Activated CD8-positive, alpha-beta T cell treated with anti-CD3 and anti-CD28 coated beads, Interleukin-2, amount 10 ng/mL, durations not matched to agents 7 days and 5 days (primary cell): ENCODE results near the gene ARHGAP15. TPM values are rescaled to one million over a fixed set of nuclear protein-coding genes. Genes with fewer than 3 reads are reported as not detected.

Source experiments
- ATAC-seq: fragments of 150-1000 bp; cut with Tn5 transposase; one replicate; pipeline ENCODE4 v1.10.0; 2021; ENCODE audit warnings: moderate library complexity
- CTCF ChIA-PET: fragments of 350-600 bp; sonication (Branson Sonifier 250); formaldehyde crosslinking; loops from one replicate; lab custom pipeline; 2021; ENCODE audit warnings: antibody characterized with exemption; lab: Charles Lee
- POLR2A ChIA-PET: fragments of 350-600 bp; sonication (Branson Sonifier 250); formaldehyde crosslinking; loops from one replicate; lab custom pipeline; 2021; ENCODE audit warnings: antibody characterized with exemption; lab: Charles Lee
- DNase-seq: peaks from one replicate; pipeline ENCODE4 v3.0.0-alpha.2; 2020
- H3K27ac Mint-ChIP-seq: one replicate; pipeline ENCODE4 v1.8.0; 2021; ENCODE audit warnings: mild to moderate bottlenecking, mixed read lengths
- H3K27me3 Mint-ChIP-seq: one replicate; pipeline ENCODE4 v1.8.0; 2021; ENCODE audit warnings: low read depth, mixed read lengths
- H3K36me3 Mint-ChIP-seq: one replicate; pipeline ENCODE4 v1.8.0; 2021; ENCODE audit warnings: low read depth, mixed read lengths
- H3K4me1 Mint-ChIP-seq: one replicate; pipeline ENCODE4 v1.8.0; 2021; ENCODE audit warnings: low read depth, mixed read lengths
- H3K4me3 Mint-ChIP-seq: one replicate; pipeline ENCODE4 v1.8.0; 2021; ENCODE audit warnings: mild to moderate bottlenecking, mixed read lengths
- H3K9me3 Mint-ChIP-seq: one replicate; pipeline ENCODE4 v1.8.0; 2022; ENCODE audit warnings: mixed read lengths; ENCODE audit not compliant: insufficient read depth
- total RNA-seq, 2 experiments: library from RNA; stranded (reverse); gene quantifications; one replicate each; pipeline ENCODE4 v1.2.3, GENCODE V29; 2021

The ARHGAP15 gene
- total RNA-seq, 2 experiments from 2014 or later, result 154 to 158 TPM

DNA sequence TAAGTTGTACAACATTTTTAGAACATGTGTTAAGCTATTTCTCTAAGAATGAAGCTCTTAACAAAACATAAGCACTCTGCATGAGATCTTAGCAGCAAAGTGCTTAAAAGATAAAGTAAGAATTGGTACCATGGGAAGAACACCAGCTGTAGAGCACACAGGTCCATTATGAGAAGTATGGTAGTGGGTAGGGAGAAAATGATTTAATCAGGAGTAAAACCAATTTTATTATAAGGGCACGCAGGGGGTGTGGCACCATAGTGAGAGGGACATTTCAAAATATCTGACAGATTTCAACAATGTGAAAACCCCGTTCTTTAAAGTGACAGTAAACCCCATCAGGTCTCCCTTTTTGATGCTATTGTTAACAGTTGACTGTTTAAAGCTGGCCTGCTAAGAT is 492.9 kb downstream of the ARHGAP15 start:
- ATAC-seq, result no peak
- ChIA-PET POLR2A (no interaction called here), CTCF (no interaction called here)
- H3K9me3 Mint-ChIP-seq, result peaks cover 14% of the 10 kb centered on the region
- no peak overlapping the region for H3K27ac Mint-ChIP-seq
- peaks cover 54% of the 10 kb centered on the region for H3K36me3 Mint-ChIP-seq
- no peak for DNase-seq
- H3K4me1 Mint-ChIP-seq, result peaks cover 12% of the 10 kb centered on the region
- H3K27me3 Mint-ChIP-seq, result no peaks in the 10 kb centered on the region
- no peak overlapping the region for H3K4me3 Mint-ChIP-seq

DNA sequence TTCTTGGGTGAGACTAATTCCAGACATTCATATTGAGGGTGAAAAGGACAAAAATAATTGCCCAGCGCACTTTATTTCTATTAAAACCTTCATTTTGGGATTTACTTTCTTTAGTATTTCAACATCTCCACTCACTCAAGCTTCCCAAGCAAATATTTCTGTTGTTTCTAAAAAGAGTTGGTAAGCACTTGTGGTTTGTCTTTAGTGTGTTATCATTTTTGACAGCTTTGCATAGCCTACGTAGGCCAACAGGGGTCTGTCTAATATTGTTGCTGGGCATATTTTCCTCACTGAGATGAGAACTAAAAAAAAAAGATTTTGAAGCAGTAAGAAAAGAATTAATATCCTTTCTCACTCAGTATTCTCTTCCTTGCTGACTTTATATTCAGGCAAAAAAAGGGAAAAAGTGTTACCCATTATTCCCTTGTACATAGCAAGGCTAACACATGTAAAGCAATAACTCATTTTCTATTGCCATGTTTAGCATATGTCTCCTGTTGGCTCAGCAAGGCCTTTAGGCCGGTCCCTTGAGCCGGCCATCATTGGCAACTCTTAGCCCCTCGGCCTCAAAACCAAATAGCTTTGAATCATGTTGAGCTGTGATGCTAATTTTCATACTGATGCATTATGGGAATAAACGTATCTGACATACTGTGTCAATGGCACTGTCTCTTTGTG is 494.2 kb downstream of the ARHGAP15 start:
- POLR2A ChIA-PET, result no interaction called here
- Mint-ChIP-seq H3K4me3 (no peak overlapping the region), H3K9me3 (peaks cover 16% of the 10 kb centered on the region), H3K27me3 (no peaks in the 10 kb centered on the region), H3K36me3 (peaks cover 60% of the 10 kb centered on the region), H3K27ac (no peak overlapping the region), H3K4me1 (peaks cover 12% of the 10 kb centered on the region)
- DNase-seq, result no peak
- CTCF ChIA-PET, result no interaction called here
- ATAC-seq, result no peak

GRCh38 chr2:143623909-143624260 is 494.7 kb downstream of the ARHGAP15 start:
- ChIA-PET POLR2A (no interaction called here), CTCF (no interaction called here)
- H3K4me3 Mint-ChIP-seq, result no peak overlapping the region
- H3K36me3 Mint-ChIP-seq, result peaks cover 64% of the 10 kb centered on the region
- DNase-seq (no peak), ATAC-seq (no peak)
- H3K4me1 Mint-ChIP-seq, result peaks cover 12% of the 10 kb centered on the region
- peaks cover 16% of the 10 kb centered on the region for H3K9me3 Mint-ChIP-seq
- no peaks in the 10 kb centered on the region for H3K27me3 Mint-ChIP-seq
- H3K27ac Mint-ChIP-seq, result no peak overlapping the region

DNA sequence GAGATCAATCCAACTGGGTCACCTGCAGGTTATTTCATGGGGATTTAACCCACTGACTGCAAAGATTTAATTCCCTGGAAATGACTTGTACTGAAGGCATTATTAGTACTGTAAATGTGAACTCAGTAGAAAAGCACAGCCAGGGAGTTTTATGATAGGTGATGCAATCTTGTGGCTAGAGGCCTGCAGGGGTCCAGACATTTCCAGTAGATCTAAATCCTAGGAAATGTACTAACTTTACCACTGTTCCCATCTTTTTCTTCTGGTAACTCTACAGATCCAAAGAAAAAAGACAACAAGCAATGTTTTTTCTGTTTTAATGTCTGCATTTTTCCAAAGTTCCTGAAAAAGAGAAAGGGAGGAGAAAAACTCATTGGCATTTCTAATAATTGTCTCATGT is 500.1 kb downstream of the ARHGAP15 start:
- POLR2A ChIA-PET, result no interaction called here
- ATAC-seq, result no peak
- Mint-ChIP-seq H3K4me1 (peaks cover 16% of the 10 kb centered on the region), H3K9me3 (peaks cover 16% of the 10 kb centered on the region), H3K27ac (no peak overlapping the region), H3K36me3 (peaks cover 74% of the 10 kb centered on the region), H3K4me3 (no peak overlapping the region), H3K27me3 (no peaks in the 10 kb centered on the region)
- no peak for DNase-seq
- CTCF ChIA-PET, result interaction anchor here (1.0 kb wide), 1 partner anchor 16 kb away, joined by 3 read pairs; no protein-coding TSS in a partner anchor

GRCh38 chr2:143632751-143633374 is 503.6 kb downstream of the ARHGAP15 start:
- Mint-ChIP-seq H3K27me3 (no peaks in the 10 kb centered on the region), H3K4me1 (peaks cover 4% of the 10 kb centered on the region), H3K9me3 (peaks cover 8% of the 10 kb centered on the region), H3K27ac (no peak overlapping the region), H3K4me3 (no peak overlapping the region), H3K36me3 (peaks cover 70% of the 10 kb centered on the region)
- DNase-seq (no peak), ATAC-seq (no peak)
- CTCF ChIA-PET, result no interaction called here
- POLR2A ChIA-PET, result no interaction called here

- no peaks in the 10 kb centered on the region for H3K27me3 Mint-ChIP-seq
- peaks cover 8% of the 10 kb centered on the region for H3K9me3 Mint-ChIP-seq
- ATAC-seq, result no peak
- ChIA-PET POLR2A (no interaction called here), CTCF (no interaction called here)
- H3K27ac Mint-ChIP-seq, result no peak overlapping the region
- H3K4me1 Mint-ChIP-seq, result peaks cover 4% of the 10 kb centered on the region
- no peak for DNase-seq
- peaks cover 66% of the 10 kb centered on the region for H3K36me3 Mint-ChIP-seq
- no peak overlapping the region for H3K4me3 Mint-ChIP-seq
Observed at GRCh38 chr2:143633419-143633818, 504.2 kb downstream of the ARHGAP15 start.

DNA sequence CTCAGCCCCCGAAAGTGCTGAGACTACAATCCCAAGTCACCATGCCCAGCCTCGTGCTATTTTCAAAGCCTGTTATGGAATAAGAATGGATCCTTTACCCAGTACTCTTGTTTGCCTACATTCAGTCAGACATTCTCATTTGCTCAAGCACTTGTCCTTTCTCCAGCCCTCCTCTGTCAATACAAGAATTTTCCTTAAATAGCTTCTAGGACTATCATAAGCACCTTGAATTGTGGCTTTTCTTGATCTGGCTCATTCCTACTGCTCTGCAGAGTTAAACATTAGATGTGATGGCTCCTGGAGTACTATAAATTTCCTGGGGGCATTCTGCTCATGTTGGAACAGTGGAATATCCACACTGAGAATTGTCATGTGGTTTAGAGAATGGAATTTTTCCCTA is 506.1 kb downstream of the ARHGAP15 start:
- DNase-seq (no peak), ATAC-seq (no peak)
- ChIA-PET POLR2A (no interaction called here), CTCF (no interaction called here)
- H3K4me1 Mint-ChIP-seq, result peaks cover 4% of the 10 kb centered on the region
- H3K27me3 Mint-ChIP-seq, result no peaks in the 10 kb centered on the region
- peaks cover 8% of the 10 kb centered on the region for H3K9me3 Mint-ChIP-seq
- H3K27ac Mint-ChIP-seq, result no peak overlapping the region
- H3K36me3 Mint-ChIP-seq, result peaks cover 71% of the 10 kb centered on the region
- no peak overlapping the region for H3K4me3 Mint-ChIP-seq

GRCh38 chr2:143635936-143636335 is 506.7 kb downstream of the ARHGAP15 start:
- ChIA-PET POLR2A (no interaction called here), CTCF (no interaction called here)
- no peak overlapping the region for H3K4me3 Mint-ChIP-seq
- H3K9me3 Mint-ChIP-seq, result peaks cover 8% of the 10 kb centered on the region
- no peaks in the 10 kb centered on the region for H3K27me3 Mint-ChIP-seq
- DNase-seq (no peak), ATAC-seq (no peak)
- H3K4me1 Mint-ChIP-seq, result peaks cover 4% of the 10 kb centered on the region
- no peak overlapping the region for H3K27ac Mint-ChIP-seq
- H3K36me3 Mint-ChIP-seq, result peaks cover 73% of the 10 kb centered on the region

DNA sequence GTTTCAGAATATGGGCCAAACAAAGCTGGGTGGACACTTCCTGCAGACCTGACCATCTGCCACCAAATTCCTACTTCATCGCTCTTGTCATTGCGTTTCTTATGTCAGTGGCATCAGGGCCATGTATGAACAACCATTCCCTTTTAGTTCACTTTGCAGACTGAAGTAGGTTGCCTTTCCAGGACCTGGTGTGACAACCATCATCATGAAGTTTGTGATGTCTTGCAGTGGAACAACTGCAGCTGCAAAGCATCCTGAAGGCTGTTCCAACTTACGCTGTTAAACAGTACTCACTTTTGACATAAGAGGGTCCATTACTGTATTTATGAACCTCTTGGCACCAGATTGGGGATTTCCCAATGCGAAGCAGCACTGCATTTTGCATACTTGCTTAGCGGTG is 511.6 kb downstream of the ARHGAP15 start:
- POLR2A ChIA-PET, result no interaction called here
- Mint-ChIP-seq H3K4me3 (no peak overlapping the region), H3K36me3 (peaks cover 54% of the 10 kb centered on the region), H3K9me3 (peaks cover 4% of the 10 kb centered on the region), H3K27ac (no peak overlapping the region), H3K27me3 (no peaks in the 10 kb centered on the region), H3K4me1 (no peaks in the 10 kb centered on the region)
- no peak for DNase-seq
- ATAC-seq, result no peak
- CTCF ChIA-PET, result no interaction called here

- no peaks in the 10 kb centered on the region for H3K27me3 Mint-ChIP-seq
- H3K4me3 Mint-ChIP-seq, result no peak overlapping the region
- ChIA-PET CTCF (interaction anchor here (0.9 kb wide), 1 partner anchor 16 kb away, joined by 3 read pairs; no protein-coding TSS in a partner anchor), POLR2A (no interaction called here)
- ATAC-seq (no peak), DNase-seq (no peak)
- H3K9me3 Mint-ChIP-seq, result peaks cover 14% of the 10 kb centered on the region
- H3K4me1 Mint-ChIP-seq, result no peaks in the 10 kb centered on the region
- peaks cover 50% of the 10 kb centered on the region for H3K36me3 Mint-ChIP-seq
- H3K27ac Mint-ChIP-seq, result no peak overlapping the region
Observed at GRCh38 chr2:143645921-143646645, 516.9 kb downstream of the ARHGAP15 start.

GRCh38 chr2:143649226-143649740 is 520.1 kb downstream of the ARHGAP15 start:
- CTCF ChIA-PET, result interaction anchor here (1.1 kb wide), 1 partner anchor 10 kb away, joined by 3 read pairs; no protein-coding TSS in a partner anchor
- DNase-seq (no peak), ATAC-seq (no peak)
- POLR2A ChIA-PET, result no interaction called here
- Mint-ChIP-seq H3K27me3 (no peaks in the 10 kb centered on the region), H3K9me3 (peaks cover 35% of the 10 kb centered on the region), H3K36me3 (peaks cover 60% of the 10 kb centered on the region), H3K4me1 (no peaks in the 10 kb centered on the region), H3K4me3 (no peak overlapping the region), H3K27ac (no peak overlapping the region)

DNA sequence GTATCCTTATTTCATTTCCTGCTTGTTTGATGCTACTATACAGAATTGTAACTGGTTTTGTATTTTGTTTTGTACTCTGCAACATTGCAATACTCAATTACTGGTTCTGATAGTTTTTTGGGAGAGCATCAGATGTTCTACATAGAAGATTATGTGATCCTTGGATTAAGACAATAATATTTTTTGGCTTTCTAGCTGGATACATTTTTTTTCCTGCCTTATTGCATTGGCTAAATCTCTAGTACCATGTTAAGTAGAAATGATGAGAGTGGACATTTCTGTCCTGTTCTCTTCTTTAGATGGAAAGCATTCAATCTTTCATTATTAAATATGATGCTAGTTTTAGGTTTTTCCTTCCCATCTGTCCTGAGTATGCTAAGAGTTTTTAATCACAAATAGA is 523.5 kb downstream of the ARHGAP15 start:
- peaks cover 71% of the 10 kb centered on the region for H3K36me3 Mint-ChIP-seq
- no peak overlapping the region for H3K4me3 Mint-ChIP-seq
- POLR2A ChIA-PET, result no interaction called here

More for the DNA sequence above, 523.5 kb downstream of the ARHGAP15 start:
- DNase-seq (no peak), ATAC-seq (no peak)
- Mint-ChIP-seq H3K27ac (no peak overlapping the region), H3K4me1 (peaks cover 10% of the 10 kb centered on the region), H3K27me3 (no peaks in the 10 kb centered on the region), H3K9me3 (peaks cover 35% of the 10 kb centered on the region)
- CTCF ChIA-PET, result no interaction called here
